Esophagus muscularis mucosa (tissue), 4 donors: ENCODE measurements around the gene GPR89A. TPM values are rescaled to one million over a fixed set of nuclear protein-coding genes. Genes with fewer than 3 reads are reported as not detected.
"Not testable (repeated sequence)": the region's sequence is repeated elsewhere in the genome, so short reads cannot be mapped to it uniquely, and the experiment has no call there.

Source experiments
- DNase-seq: peaks from one replicate; pipeline ENCODE4 v3.0.0-alpha.2; 2017; ENCODE audit errors: extremely low spot score
- H3K27ac ChIP-seq, 4 donors: fragments of 200-600 bp; sonication (generic); replicated peaks in 1 of 4; 1 replicate in 3 of 4; 2 replicates in 1 of 4; pipeline ENCODE4 v1.5.1; 2016 to 2019; ENCODE audit warnings: mild to moderate bottlenecking in 1 of 4
- H3K27me3 ChIP-seq, 4 donors: fragments of 200-600 bp; sonication (generic); one replicate each; pipeline versions ENCODE4 v1.5.1 to v1.6.0; 2016 to 2019
- H3K36me3 ChIP-seq, 4 donors: fragments of 200-600 bp; sonication (generic); one replicate each; pipeline ENCODE4 v1.5.1; 2016 to 2019
- H3K4me1 ChIP-seq, 4 donors: fragments of 200-600 bp; sonication (generic); one replicate each; pipeline ENCODE4 v1.5.1; 2016 to 2019
- H3K4me3 ChIP-seq, 4 donors: fragments of 200-600 bp; sonication (generic); 1 replicate in 2 of 4; 2 replicates in 2 of 4; pipeline ENCODE4 v1.5.1; 2016 to 2019; ENCODE audit warnings: mild to moderate bottlenecking in 4 of 4, moderate library complexity in 1 of 4
- H3K9me3 ChIP-seq, 4 donors: fragments of 200-600 bp; sonication (generic); 1 replicate in 3 of 4; 2 replicates in 1 of 4; pipeline ENCODE4 v1.5.1; 2016 to 2019
- CTCF ChIP-seq, 3 experiments: fragments of 200-600 bp in 2 of 3; fragments of 450-650 bp in 1 of 3; sonication (generic) in 2 of 3; IDR thresholded peaks; one replicate each; pipeline ENCODE4 v1.5.1; 2017 to 2019; ENCODE audit warnings: antibody characterized with exemption in 3 of 3, mild to moderate bottlenecking in 2 of 3, moderate library complexity in 1 of 3
- EP300 ChIP-seq: sonication (generic); formaldehyde crosslinking; IDR thresholded peaks from one replicate; pipeline ENCODE4 v1.6.1; 2017; ENCODE audit warnings: antibody characterized with exemption
- POLR2A ChIP-seq: fragments of 450-650 bp; IDR thresholded peaks from one replicate; pipeline ENCODE4 v1.6.1; 2017; ENCODE audit warnings: antibody characterized with exemption, moderate library complexity, mild to moderate bottlenecking, low read depth
- POLR2AphosphoS5 ChIP-seq, 2 donors: sonication (generic); formaldehyde crosslinking; IDR thresholded peaks; one replicate each; pipeline ENCODE4 v1.6.1; 2017; ENCODE audit warnings: antibody characterized with exemption in 2 of 2
- WGBS: methylation state at CpG from one replicate; pipeline ENCODE4 v1.1.5; 2018; 5-methylcytosine and 5-hydroxymethylcytosine counted together
- intact Hi-C: fragments of 100-400 bp; cut with DNase I; formaldehyde crosslinking; loops from one replicate; pipeline ENCODE4 v1.15.1; 2023
- total RNA-seq, 4 donors: library from RNA; depleted of rRNA; stranded (reverse); fragments of >200 nt; gene quantifications; one replicate each; pipeline versions ENCODE4 v1.1.0 to v1.2.1, GENCODE V29; 2016

Gene GPR89A
- total RNA-seq, 4 donors from 2014 or later: 14.3 to 21.6 (median 16.0) TPM

GRCh38 chr1:145716641-145717345 lies 109.0 kb downstream of the GPR89A start:
- 85% methylated on average over 9 of the region's 10 CpGs for WGBS
- no peak for TF ChIP-seq POLR2AphosphoS5 (IDR thresholded peaks at IDR 0.05)
- TF ChIP-seq CTCF (IDR thresholded peaks at IDR 0.05): no peak
- TF ChIP-seq POLR2A: no peak
- TF ChIP-seq EP300: no peak
- Histone ChIP-seq H3K27ac (no peak overlapping the region), H3K9me3 (no peaks in the 10 kb centered on the region), H3K36me3 (no peaks in the 10 kb centered on the region), H3K4me1 (peaks cover 11 to 41% (median 32%) of the 10 kb centered on the region in 4 donors), H3K27me3 (no peaks in the 10 kb centered on the region), H3K4me3 (no peak overlapping the region)
- DNase-seq: no peak
- intact Hi-C loops: no loop called here

- no peaks in the 10 kb centered on the region for H3K9me3 ChIP-seq
- no peak for TF ChIP-seq POLR2A
- no peak for TF ChIP-seq EP300
- no peak for TF ChIP-seq POLR2AphosphoS5 (IDR thresholded peaks at IDR 0.05)
- no peak for TF ChIP-seq CTCF (IDR thresholded peaks at IDR 0.05)
- 64% methylated on average over 1 of the region's 1 CpG for WGBS
- H3K36me3 ChIP-seq: no peaks in the 10 kb centered on the region
- intact Hi-C loops: no loop called here
- no peak for DNase-seq
- H3K27me3 ChIP-seq: no peaks in the 10 kb centered on the region
- peaks cover 11 to 35% (median 30%) of the 10 kb centered on the region in 4 donors for H3K4me1 ChIP-seq
- no peak overlapping the region for H3K4me3 ChIP-seq
- no peak overlapping the region for H3K27ac ChIP-seq
These were observed 110.0 kb downstream of the GPR89A start for GRCh38 chr1:145717833-145718232.

- intact Hi-C loops, H3K27me3 ChIP-seq, DNase-seq, H3K27ac ChIP-seq, H3K36me3 ChIP-seq, H3K9me3 ChIP-seq, H3K4me3 ChIP-seq: not testable (repeated sequence)
- peaks cover 11 to 33% (median 30%) of the 10 kb centered on the region in 4 donors for H3K4me1 ChIP-seq
- WGBS: 94% methylated on average over 5 of the region's 5 CpGs
These were observed 110.7 kb downstream of the GPR89A start for GRCh38 chr1:145718465-145718864.

GRCh38 chr1:145719230-145720079 lies 111.7 kb downstream of the GPR89A start, which contains the start of gene CD160:
CD160 (plus strand) TSS chr1:145719499; CDS start chr1:145728328, 8,829 bp downstream.
- H3K36me3 ChIP-seq: no peaks in the 10 kb centered on the region
- no peaks in the 10 kb centered on the region for H3K9me3 ChIP-seq
- H3K27ac ChIP-seq: peak within 1 kb of the TSS in 2 of 4 donors; percentile 45 to 46
- 89% methylated on average over 12 of the region's 12 CpGs for WGBS
- intact Hi-C loops: no loop called here
- peaks cover 11 to 26% (median 22%) of the 10 kb centered on the region in 4 donors for H3K4me1 ChIP-seq
- no peak for DNase-seq
- H3K27me3 ChIP-seq: no peaks in the 10 kb centered on the region
- TF ChIP-seq CTCF (IDR thresholded peaks at IDR 0.05) (no peak), EP300 (no peak), POLR2A (no peak), POLR2AphosphoS5 (IDR thresholded peaks at IDR 0.05) (no peak)
- H3K4me3 ChIP-seq: no peak within 1 kb of the TSS

Other genes starting within 250 kb of the GPR89A start
- gene NBPF20, start 182.4 kb upstream of the GPR89A start, total RNA-seq: 1 to 10 TPM; 3.0 to 7.1 (median 4.3) TPM
- gene PDZK1, start 99.4 kb downstream of the GPR89A start, total RNA-seq: under 1 TPM in 1 of 4 donors, not detected in 3; 0.75 TPM
- under 1 TPM in 1 of 4 donors, not detected in 3; 0.26 TPM for gene CD160, start 111.5 kb downstream of the GPR89A start, total RNA-seq
- gene RNF115, start 216.1 kb downstream of the GPR89A start, total RNA-seq: 10 to 100 TPM; 37.8 to 46.3 (median 40.3) TPM
- 10 to 100 TPM; 22.3 to 34.1 (median 27.8) TPM for gene POLR3C, start 216.2 kb downstream of the GPR89A start, total RNA-seq
- 1 to 10 TPM; 1.2 to 3.6 (median 1.6) TPM for gene NUDT17, start 237.6 kb downstream of the GPR89A start, total RNA-seq